Activated CD8-positive, alpha-beta memory T cell treated with anti-CD3 and anti-CD28 coated beads for 4 hours (primary cell): ENCODE results near the gene MAPK8IP1.

Experiments
- DNase-seq, 2 donors: peaks; one replicate each; pipeline ENCODE4 v3.0.0-alpha.2; 2020; ENCODE audit warnings: low read depth in 2 of 2

The MAPK8IP1 gene

DNA sequence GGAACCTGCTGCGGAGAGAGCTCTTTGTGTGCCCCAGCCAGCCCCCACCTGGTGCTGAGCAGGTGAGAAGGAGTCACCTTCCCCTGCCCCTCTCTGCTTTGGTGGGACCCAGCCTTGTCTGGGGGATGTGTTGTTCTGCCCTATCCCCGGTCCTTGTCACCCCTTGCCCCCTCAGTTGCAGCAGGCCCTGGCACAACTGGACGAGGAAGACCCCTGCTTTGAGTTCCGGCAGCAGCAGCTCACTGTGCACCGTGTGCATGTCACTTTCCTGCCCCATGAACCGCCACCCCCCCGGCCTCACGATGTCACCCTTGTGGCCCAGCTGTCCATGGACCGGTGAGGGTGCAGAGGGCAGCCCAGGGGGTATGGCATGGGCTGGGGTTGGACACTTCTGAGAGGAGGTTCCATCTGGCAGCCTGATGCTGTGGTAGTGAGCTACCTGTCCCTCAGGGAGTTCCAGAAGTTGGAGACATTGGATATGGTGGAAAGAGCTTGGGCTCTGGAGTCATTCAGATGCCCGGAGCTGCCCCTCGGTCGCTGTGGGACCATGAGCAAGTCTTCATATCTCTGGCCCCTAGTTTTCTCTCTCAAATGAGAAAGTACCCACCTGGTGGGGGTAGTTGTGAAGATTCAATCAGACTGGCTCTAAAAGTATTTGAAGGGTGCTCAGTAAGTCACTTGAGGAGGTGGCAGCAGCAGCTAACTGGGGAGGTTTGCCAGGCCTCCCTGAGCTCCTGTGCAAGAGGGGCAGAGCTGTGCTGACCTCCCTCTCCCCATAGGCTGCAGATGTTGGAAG lies 41.3 kb downstream of the MAPK8IP1 start:
- no peak for DNase-seq

DNA sequence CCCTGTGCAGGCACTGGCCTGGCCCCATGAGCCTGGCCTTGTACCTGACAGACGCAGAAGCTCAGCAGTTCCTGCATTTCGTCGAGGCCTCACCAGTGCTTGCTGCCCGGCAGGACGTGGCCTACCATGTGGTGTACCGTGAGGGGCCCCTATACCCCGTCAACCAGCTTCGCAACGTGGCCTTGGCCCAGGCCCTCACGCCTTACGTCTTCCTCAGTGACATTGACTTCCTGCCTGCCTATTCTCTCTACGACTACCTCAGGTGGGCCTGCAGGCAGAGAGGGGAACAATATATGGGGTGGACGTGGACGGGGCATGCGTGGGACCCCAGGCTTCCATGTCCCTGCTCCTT lies 41.9 kb downstream of the MAPK8IP1 start:
- no peak for DNase-seq

DNA sequence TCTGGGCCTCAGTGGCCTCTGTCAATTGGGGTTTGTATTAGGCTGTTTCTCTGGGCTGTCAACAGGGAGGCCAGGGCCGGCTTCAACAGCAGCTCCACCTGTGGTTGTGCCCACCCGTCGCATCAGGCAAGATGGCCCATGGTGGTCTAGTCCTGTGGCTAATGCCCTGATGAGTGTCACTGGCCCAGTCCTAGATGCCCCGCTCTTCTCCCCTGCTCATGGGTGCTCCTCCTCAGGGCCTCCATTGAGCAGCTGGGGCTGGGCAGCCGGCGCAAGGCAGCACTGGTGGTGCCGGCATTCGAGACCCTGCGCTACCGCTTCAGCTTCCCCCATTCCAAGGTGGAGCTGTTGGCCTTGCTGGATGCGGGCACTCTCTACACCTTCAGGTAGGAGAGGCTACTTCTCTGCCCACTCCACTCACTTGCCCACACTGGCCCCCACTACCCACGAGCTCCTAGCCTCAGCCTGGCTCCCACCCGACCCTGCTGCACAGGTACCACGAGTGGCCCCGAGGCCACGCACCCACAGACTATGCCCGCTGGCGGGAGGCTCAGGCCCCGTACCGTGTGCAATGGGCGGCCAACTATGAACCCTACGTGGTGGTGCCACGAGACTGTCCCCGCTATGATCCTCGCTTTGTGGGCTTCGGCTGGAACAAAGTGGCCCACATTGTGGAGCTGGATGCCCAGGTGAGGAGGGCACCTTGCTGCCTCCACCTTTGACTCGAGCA lies 42.4 kb downstream of the MAPK8IP1 start:
- DNase-seq, result no peak

DNA sequence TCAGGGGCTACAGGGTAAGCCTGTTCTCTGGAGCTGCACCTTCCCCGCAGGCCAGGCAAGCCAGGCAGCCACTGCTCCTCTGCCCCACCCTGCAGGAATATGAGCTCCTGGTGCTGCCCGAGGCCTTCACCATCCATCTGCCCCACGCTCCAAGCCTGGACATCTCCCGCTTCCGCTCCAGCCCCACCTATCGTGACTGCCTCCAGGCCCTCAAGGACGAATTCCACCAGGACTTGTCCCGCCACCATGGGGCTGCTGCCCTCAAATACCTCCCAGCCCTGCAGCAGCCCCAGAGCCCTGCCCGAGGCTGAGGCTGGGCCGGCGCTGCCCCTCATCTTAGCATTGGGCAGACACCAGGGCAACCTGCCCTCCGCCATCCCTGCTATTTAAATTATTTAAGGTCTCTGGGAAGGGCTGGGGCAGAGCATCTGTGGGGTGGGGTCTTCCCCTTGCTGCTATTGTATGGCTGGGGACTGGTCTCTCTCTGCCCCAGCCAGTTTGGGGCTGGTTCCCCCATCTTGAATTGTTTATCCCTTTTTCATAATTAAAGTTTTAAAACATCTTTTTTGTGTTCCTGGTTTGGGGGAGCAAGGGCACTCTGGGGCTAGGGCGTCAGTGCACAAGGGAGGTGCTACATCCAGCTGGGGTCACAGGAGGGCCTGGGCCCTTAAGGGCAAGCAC lies 43.2 kb downstream of the MAPK8IP1 start:
- no peak for DNase-seq

DNA sequence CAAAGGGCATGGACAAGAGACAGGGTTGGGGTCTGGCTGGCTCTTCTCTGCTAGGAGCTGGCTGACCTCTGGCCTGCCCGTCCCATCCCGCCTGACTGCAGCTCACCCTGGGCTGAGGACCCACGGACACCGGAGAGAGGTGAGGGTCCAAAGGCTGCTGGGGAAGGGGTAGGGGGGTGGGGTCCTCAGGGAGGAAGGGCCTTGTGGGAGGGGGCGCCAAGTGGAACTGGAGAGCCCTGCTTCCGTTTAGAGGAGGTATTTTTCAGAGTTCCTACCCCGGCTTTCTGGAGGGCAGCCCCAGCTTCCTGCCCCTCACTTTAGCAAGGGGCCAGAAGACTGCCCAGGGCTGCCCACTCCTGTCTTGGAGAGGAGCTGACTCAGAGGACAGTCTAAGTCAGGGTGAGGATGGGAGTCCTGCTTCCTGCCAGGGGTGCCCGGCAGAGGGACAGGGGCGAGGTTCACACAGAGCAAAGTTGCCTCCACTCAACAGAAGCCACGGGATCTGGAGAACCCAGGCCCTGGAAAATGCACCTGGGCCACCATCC lies 44.1 kb downstream of the MAPK8IP1 start:
- no peak for DNase-seq

DNA sequence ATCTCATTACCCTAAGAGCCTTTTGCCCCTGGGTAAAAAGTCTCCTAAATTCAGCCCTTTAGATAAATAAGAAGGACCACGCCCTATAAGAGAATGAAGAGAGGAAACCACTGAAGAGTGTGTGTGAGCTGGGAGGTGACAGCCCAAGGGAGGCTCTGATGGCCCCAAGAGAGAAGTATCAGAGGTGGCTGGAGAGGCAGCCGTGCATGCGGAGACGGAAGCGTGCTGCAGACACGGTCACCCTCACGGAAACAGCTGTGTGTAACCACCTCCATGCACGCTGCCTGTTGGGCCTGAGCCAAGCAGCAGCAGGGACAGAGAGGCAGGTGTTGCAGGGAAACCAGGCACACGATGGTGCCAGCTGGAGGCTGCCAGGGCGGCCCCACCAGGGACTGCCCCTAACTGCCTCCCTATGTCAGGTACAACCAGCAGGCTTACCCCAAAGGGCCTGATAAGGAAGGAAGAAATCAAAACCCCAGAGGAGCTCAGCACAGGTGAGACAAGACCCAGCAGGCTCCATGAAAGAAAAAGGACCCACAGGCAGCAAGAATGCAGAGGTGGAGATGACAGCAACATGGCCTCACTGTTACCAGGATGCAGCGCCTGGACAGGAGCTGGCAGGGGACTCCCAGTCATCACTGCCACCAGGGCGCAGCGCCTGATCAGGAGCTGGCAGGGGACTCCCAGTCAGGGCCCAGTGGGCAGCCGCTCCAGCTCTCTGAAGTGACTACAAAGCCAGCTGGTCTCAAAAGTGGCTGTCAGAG lies 44.8 kb downstream of the MAPK8IP1 start:
- no peak for DNase-seq

DNA sequence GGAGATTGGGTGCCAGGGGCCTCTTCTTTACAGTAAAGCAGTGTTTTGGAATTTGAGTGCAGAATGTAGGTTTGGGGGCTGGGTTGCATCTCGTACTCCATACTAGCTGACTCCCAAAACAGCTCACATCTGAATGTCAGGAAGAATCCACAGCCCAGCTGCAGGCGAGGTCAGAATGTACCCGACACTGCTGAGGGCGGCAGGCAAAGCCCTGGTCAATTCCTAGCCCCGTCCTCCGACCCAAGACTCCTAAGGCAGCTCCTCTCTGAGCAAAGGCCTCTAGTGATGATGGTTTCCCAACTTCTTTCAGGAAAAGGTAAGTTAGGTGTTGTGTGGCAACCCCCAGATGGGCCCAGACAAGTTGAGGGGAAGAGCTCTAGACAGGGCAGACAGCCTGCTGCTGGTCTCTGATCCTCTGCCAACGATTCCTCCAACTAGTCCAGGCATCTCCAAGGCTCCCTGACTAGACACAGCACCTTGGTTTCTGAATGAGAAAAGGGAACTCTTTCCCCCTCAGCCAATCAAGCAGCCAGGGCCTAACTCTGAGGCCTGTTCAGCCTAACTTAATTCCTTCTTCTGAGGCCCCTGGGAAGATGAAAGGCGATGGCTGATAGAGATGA lies 45.6 kb downstream of the MAPK8IP1 start:
- no peak for DNase-seq

DNA sequence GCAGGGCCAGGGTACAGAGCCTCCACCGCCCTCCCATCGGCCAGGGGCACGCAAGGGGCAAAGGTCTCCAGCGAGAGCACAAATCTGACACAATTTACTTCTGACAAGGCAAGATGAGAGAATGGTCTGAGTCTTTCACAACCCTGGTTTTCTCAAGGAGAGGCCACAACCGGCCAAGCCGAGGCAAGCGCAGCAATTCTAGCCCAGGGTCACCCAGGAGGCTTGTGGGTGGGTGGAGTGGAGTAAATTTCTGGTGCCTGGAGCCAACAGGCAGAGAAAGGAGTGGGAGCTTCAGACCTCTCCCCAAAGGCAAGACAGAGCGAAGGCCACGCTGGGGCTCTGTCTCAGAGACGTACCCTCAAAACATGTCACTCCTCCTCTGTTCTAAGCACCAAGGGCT lies 46.3 kb downstream of the MAPK8IP1 start:
- DNase-seq, result no peak

DNA sequence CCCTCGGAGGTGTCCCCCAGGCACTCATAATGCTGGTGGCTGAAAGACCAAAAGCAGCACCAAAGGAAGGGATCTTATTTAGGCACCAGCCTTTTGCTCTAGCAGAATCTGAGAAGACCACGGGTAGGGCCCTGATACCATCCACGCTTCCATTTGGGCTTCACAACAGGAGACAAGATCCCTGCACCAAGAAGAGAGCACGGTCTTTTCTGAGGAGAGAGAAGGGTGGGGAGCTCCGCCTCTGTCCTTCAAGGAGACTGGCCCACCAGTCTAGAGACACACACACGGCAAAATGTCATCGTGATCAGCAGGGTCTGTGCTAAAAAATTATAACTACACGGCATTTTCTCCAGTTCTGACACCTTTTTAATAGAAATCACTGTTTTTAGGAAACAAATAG lies 46.8 kb downstream of the MAPK8IP1 start:
- DNase-seq, result no peak

DNA sequence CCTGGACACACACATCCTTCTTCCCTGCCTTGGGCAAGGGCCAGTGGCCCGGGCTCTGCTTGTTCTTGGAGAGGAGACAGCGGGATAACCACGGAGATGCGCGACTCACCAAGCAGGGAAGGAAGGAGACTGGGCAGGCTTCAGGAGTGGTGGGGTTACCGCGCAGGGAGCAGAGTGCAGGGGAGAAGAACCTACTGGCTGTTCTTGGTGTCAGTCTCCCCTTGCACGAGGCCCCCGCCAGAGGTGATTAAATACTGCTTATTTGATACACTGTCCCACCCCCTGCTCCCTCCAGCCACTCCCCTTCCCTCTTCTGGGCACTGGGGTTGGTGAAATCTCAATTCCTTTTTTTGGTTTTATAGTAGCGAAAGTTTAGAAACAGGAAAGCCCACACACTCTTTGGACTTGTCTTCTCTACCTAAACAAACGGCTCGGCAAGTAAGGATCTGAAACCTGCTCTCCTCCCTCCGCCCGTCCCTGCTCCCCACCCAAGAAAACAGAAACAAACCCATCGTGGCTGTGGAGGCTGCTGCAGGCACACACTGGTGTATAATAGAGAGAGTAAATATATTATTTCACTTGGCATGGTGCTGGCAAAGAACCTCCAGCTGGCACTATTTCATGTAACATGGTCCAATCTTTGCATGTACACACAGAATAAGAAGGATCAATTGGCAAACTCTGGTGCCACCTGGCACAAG lies 47.8 kb downstream of the MAPK8IP1 start:
- DNase-seq, result no peak

DNA sequence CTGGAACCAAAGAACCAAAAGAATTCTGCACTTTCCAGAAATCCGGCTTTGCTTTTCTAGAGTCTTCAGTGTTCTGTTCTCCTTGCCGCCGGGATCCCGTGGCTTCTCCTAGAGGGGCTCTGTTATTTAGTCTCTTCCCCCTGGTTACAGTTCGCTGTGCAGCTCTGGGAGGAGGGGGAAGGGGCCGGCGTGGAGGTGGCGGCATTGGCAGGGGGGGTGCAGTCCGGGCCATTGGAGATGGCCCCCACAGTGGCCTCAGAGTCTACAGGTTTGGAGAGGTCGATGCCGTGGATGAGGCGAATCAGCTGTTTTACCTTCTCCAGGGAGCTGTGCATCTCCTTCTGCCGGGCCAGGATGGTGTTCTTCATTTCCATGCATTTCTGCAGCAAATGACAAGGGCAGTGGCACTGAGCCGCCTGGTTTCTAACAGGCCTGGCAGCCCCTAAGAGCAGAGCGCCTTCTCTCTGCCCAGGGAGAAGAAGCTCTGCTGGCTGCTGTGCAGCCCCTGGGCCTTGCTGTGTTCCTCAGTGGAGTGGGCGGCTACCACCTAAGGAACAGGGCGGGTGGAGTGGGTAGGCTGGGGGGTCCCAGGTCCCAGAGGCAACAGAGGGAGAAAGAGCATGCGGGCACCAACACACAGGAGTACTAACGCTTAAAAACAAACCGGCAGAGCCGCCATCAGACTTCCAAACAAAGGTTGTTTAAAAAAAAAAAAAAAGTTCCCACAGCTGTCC lies 48.6 kb downstream of the MAPK8IP1 start:
- no peak for DNase-seq

DNA sequence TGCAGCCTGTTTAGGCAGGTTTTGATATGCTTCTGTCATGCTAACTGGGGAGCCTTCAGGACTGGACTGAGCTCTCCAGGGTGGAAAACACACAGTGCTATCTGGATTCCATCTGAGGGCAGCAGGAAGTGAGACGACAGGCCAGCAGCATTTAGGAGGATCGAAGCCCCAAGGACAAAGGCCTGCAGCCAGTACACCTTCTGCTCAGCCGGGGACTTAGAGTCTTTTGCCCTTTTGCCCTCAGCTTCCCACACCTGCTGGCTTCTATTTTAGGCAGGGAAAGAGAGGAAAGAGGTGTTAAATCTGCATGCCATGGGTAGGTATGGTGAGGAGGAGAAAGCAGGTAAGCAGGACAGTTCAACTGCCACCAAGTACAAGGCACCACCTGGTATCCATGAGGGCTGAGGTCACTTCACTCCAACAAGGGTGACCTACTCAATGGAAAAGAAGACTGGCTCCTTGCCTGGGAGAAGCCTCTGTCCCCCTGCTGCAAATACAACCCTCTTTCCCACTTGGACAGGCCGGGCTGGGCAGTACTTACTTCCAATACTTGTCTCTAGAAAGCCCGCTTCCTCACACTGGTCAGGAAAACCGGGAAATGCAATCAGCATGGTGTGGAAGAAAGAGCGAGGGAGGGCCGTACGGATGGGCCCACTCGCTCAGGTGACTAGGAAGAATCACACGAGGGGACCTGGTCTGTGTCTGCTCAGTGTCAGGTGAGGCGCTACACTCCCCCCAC lies 49.3 kb downstream of the MAPK8IP1 start:
- no peak for DNase-seq

DNA sequence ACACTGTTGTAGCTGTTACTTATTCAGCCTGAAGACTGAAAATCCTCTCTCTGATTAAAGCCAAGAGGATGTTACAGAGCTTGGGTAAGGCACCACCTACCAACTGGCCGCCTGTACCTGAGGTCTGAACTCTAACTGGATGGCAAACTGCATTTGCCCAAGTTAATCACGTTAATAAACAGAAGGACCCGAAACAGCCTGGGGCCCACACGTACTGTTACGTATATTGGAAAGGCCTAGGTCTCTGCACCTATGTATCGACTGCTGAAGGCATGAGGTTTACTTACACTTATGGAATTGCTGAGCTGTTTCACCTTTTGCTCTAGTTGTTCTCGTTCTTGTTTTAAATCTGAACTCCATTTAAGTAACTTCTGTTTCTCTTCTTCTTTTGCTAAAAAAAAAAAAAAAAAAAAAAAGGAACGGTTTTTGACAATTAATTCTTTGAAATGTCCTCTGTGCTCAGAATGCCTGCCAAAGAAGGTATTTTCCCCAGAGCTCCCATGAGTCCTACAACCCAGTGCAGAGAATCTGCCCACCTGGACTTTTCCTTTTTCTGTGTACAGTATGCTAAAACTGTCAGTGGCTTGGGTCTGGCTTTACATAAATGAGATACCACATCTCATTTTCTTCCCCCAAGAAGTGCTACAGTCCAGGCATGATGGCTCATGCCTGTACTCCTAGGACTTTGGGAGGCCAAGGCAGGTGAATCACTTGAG lies 50.1 kb downstream of the MAPK8IP1 start:
- DNase-seq, result no peak

DNA sequence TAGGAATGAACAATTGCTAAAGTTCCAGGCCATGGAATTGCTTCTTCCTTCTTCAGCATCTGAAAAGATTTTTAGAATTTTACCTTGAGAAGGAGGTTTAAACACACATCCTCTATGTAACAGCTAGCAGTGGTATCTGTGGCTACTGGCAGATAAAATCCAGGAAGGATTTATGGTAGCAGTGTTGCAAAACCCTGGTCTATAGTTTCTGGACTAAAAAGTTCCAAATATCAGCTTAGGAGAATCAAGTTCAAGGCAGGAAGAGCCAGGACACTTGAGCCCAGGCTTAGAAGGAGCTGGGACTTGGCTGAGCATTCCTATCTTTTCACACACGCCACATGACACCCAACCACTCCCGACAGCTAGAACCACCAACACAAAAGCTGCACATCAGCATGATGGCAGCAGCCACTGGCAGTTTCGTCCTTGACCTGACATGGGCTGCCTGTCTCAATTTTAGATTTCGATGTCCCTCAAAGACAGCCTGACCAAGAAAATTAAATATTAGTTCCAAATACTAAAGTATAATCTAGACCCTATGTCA lies 51.1 kb downstream of the MAPK8IP1 start:
- no peak for DNase-seq

DNA sequence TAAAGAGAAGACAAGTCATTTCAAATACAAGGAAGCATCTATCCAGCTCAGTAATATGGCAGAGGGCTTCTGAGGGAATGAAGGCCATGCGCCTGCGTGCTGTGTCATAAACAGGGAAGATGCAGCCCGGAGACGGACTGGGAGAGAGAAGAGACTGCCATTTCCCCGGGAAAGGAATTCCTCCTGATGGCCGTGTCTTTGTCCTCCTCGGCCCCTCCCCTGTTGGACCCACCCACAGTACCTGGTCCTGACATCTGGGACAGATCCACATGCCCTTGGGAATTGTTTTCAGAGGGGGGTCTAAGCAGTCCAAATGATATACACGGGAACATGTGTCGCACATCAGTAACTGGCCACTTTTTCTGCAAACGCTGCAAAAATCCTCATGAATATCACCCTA lies 52.5 kb downstream of the MAPK8IP1 start:
- DNase-seq, result no peak

DNA sequence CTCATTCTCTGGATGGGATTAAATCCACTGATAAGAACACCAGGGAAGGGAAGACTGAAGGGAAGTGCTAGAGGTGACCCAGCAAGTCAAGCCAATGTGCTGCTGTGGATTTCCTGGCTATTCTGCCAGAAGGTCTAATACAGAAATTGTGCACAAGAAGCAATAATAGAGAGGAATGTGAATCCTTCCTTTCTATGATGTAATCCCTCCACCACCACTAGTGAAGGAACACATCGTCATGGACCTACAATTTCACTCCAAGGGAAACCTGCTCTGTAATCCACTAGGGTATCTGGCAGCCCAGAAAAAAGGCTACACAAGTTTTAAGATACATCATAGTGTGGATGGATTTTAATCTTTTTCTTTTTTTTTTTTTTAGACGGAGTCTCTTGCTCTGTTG lies 54.4 kb downstream of the MAPK8IP1 start:
- no peak for DNase-seq

DNA sequence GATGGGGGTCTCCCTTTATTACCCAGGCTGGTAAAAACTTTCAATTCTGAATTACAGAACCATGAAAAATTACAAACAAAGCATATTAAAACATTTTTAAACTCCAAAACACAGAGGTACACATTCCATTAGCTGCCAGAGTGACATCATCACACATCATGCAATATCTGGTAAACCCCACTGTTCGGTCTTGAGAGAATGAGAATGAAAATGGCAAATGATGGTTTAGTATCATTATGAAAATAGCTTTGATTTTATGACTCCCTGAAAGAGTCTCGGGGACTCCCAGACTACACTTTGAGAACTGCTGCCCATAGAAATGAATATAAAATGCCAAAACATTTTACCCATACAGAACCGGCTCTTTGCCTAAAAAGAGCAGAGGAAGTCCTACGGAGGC lies 55.8 kb downstream of the MAPK8IP1 start:
- DNase-seq, result no peak

DNA sequence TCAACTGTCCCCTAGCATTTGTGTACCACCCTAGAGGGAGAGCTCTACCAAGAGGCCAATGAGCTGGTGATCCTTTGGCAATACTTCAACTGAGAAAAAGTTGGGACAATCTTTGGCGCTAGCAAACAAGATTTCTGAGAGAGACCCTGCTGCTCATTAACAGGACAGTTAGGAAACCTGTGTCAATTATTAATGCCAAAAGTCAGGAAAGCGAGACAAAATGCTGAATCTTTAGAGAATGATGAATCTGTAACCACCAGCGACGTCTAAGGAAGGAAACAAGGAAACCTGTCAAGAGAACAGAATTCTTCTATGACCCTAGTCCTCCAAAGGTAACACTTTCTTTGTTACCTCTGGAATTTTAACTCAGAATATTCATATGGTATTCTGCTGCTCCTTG lies 56.9 kb downstream of the MAPK8IP1 start:
- DNase-seq, result no peak
